HCT116 (cell line): ENCODE results near the gene ZNF784. TPM values are rescaled to one million over a fixed set of nuclear protein-coding genes. Genes with fewer than 3 reads are reported as not detected.

ENCODE experiments used
- ATAC-seq: fragments of 200-7000 bp; cut with Tn5 transposase; 2 replicates; pipeline ENCODE4 v1.9.1; 2020; ENCODE audit warnings: mild to moderate bottlenecking, moderate library complexity
- BruUV-seq: library from RNA; stranded (reverse); fragments of 400-500 nt; replicated peaks from 2 replicates; lab custom pipeline; 2021; lab: Mats Ljungman, UMichigan
- CTCF ChIA-PET: fragments of 300-600 bp; sonication (Branson Sonifier 250); formaldehyde crosslinking; loops from one replicate; lab custom pipeline; 2021; ENCODE audit warnings: antibody characterized with exemption; lab: Charles Lee
- POLR2A ChIA-PET: fragments of 300-600, 350-600 bp; sonication (Branson Sonifier 250); formaldehyde crosslinking; loops from one replicate; lab custom pipeline; 2021; ENCODE audit warnings: antibody characterized with exemption; lab: Charles Lee
- RAD21 ChIA-PET, 2 experiments: fragments of 300-600 bp; sonication (Branson Sonifier 250); formaldehyde crosslinking; loops; one replicate each; lab custom pipeline; 2023; ENCODE audit warnings: low total read pairs in 2 of 2; ENCODE audit not compliant: uncharacterized antibody in 2 of 2, unreplicated experiment in 2 of 2, low non-redundant PET in 1 of 2; lab: Charles Lee
- DNase-seq: peaks from one replicate; pipeline ENCODE4 v3.0.0-alpha.2; 2010; ENCODE audit warnings: low read depth, low spot score
- H2AFZ ChIP-seq: fragments of 200-600 bp; shearing (Covaris generic), sonication (generic); 2 replicates; pipeline ENCODE4 v1.6.1; 2017; ENCODE audit warnings: low read depth, mixed run types, mixed read lengths, antibody characterized with exemption, low read length; ENCODE audit not compliant: poor library complexity, severe bottlenecking
- H3K27ac ChIP-seq: 2 replicates; pipeline ENCODE4 v1.5.1; 2012; ENCODE audit warnings: low read depth, low read length
- H3K27me3 ChIP-seq: fragments of 200-600 bp; sonication (generic); 2 replicates; pipeline ENCODE4 v1.6.1; 2016; ENCODE audit warnings: mixed run types, low read length, mixed read lengths; ENCODE audit not compliant: insufficient read depth
- H3K36me3 ChIP-seq, 2 experiments: fragments of 200-500 bp in 1 of 2; fragments of 200-600 bp in 1 of 2; sonication (Bioruptor generic) in 1 of 2; sonication (generic) in 1 of 2; 2 replicates each; pipeline versions ENCODE4 v1.5.1 to v1.6.1; 2014 to 2016; ENCODE audit warnings: low read length in 2 of 2, inconsistent platforms in 1 of 2, mixed read lengths in 1 of 2, mixed run types in 1 of 2; ENCODE audit not compliant: insufficient read depth in 2 of 2, control insufficient read depth in 1 of 2
- H3K4me1 ChIP-seq, 2 experiments: fragments of 200-600 bp in 1 of 2; sonication (generic) in 1 of 2; 2 replicates each; pipeline versions ENCODE4 v1.5.1 to v1.6.1; 2012 to 2017; ENCODE audit warnings: low read length in 2 of 2, inconsistent platforms in 1 of 2, mild to moderate bottlenecking in 1 of 2, mixed read lengths in 1 of 2, mixed run types in 1 of 2, moderate library complexity in 1 of 2; ENCODE audit not compliant: insufficient read depth in 2 of 2, control insufficient read depth in 1 of 2
- H3K4me2 ChIP-seq: fragments of 200-600 bp; sonication (generic); 2 replicates; pipeline ENCODE4 v1.6.1; 2017; ENCODE audit warnings: mixed run types, low read length, mixed read lengths
- H3K4me3 ChIP-seq, 2 experiments: fragments of 200-600 bp in 1 of 2; sonication (generic) in 1 of 2; replicated peaks in 1 of 2; 2 replicates each; pipeline ENCODE4 v1.5.1; 2011 to 2016; ENCODE audit warnings: low read length in 2 of 2, control low read depth in 1 of 2, low read depth in 1 of 2, mild to moderate bottlenecking in 1 of 2, mixed read lengths in 1 of 2, mixed run types in 1 of 2
- H3K79me2 ChIP-seq: fragments of 200-600 bp; sonication (generic); 2 replicates; pipeline ENCODE4 v1.6.1; 2017; ENCODE audit warnings: mild to moderate bottlenecking, mixed run types, low read length, moderate library complexity, mixed read lengths; ENCODE audit not compliant: insufficient read depth
- H3K9ac ChIP-seq: fragments of 200-600 bp; sonication (generic); 2 replicates; pipeline ENCODE4 v1.6.1; 2016; ENCODE audit warnings: low read length, mixed read lengths
- H3K9me2 ChIP-seq: fragments of 200-600 bp; sonication (generic), shearing (Covaris generic); 2 replicates; pipeline ENCODE4 v1.6.1; 2017; ENCODE audit warnings: mixed run types, mild to moderate bottlenecking, moderate library complexity; ENCODE audit not compliant: insufficient read depth
- H3K9me3 ChIP-seq, 2 experiments: fragments of 200-500 bp in 1 of 2; fragments of 200-600 bp in 1 of 2; sonication (Bioruptor generic) in 1 of 2; sonication (generic) in 1 of 2; 2 replicates each; pipeline ENCODE4 v1.6.1; 2014 to 2017; ENCODE audit warnings: low read length in 2 of 2, mixed read lengths in 2 of 2, inconsistent platforms in 1 of 2, low read depth in 1 of 2, mild to moderate bottlenecking in 1 of 2, mixed run types in 1 of 2, moderate library complexity in 1 of 2; ENCODE audit not compliant: control insufficient read depth in 1 of 2, insufficient read depth in 1 of 2
- H4K20me1 ChIP-seq: fragments of 200-600 bp; sonication (generic), shearing (Covaris generic); 2 replicates; pipeline ENCODE4 v1.6.1; 2017; ENCODE audit warnings: mixed run types, mild to moderate bottlenecking, moderate library complexity; ENCODE audit not compliant: insufficient read depth
- CBX3 ChIP-seq: IDR thresholded peaks from 2 replicates; pipeline ENCODE4 v1.6.1; 2012; ENCODE audit warnings: low read depth
- CEBPB ChIP-seq: IDR thresholded peaks from 2 replicates; pipeline ENCODE4 v1.6.1; 2012; ENCODE audit warnings: low read depth
- EGR1 ChIP-seq: IDR thresholded peaks from 2 replicates; pipeline ENCODE4 v1.6.1; 2012; ENCODE audit warnings: low read depth
- ELF1 ChIP-seq: IDR thresholded peaks from 2 replicates; pipeline ENCODE4 v1.6.1; 2012; ENCODE audit warnings: low read depth, borderline replicate concordance
- EZH2 ChIP-seq: fragments of 200-600 bp; sonication (generic); IDR thresholded peaks from 2 replicates; pipeline ENCODE4 v1.6.1; 2017; ENCODE audit warnings: antibody characterized with exemption, mixed run types
- POLR2A ChIP-seq: IDR thresholded peaks from 2 replicates; pipeline ENCODE4 v1.7.0; 2011; ENCODE audit warnings: borderline replicate concordance; ENCODE audit not compliant: insufficient read depth, insufficient read length; ENCODE audit errors: extremely low read depth
- POLR2AphosphoS5 ChIP-seq: IDR thresholded peaks from 2 replicates; pipeline ENCODE4 v1.6.1; 2011; ENCODE audit warnings: mild to moderate bottlenecking, low read depth, low read length, moderate library complexity
- SIN3A ChIP-seq: IDR thresholded peaks from 2 replicates; pipeline ENCODE4 v1.6.1; 2012; ENCODE audit warnings: low read depth
- SP1 ChIP-seq: IDR thresholded peaks from 2 replicates; pipeline ENCODE4 v1.6.1; 2012; ENCODE audit warnings: low read depth
- SRF ChIP-seq: IDR thresholded peaks from 2 replicates; pipeline ENCODE4 v1.6.1; 2012; ENCODE audit warnings: low read depth
- TCF7L2 ChIP-seq: IDR thresholded peaks from 2 replicates; pipeline ENCODE4 v1.7.0; 2011; ENCODE audit warnings: borderline replicate concordance, inconsistent platforms; ENCODE audit not compliant: insufficient read depth, insufficient read length; ENCODE audit errors: extremely low read depth
- YY1 ChIP-seq: IDR thresholded peaks from 2 replicates; pipeline ENCODE4 v1.6.1; 2011; ENCODE audit warnings: low read length, low read depth, moderate library complexity, mild to moderate bottlenecking; ENCODE audit not compliant: insufficient replicate concordance; ENCODE audit errors: extremely low read depth
- ZFX ChIP-seq: fragments of 450-650 bp; IDR thresholded peaks from 2 replicates; pipeline ENCODE4 v1.6.1; 2017
- ZNF274 ChIP-seq: fragments of 200-500 bp; sonication (Bioruptor generic); IDR thresholded peaks from 2 replicates; pipeline ENCODE4 v1.6.1; 2014; ENCODE audit warnings: mild to moderate bottlenecking, low read depth, low read length, inconsistent platforms
- intact Hi-C: fragments of 100-400 bp; cut with micrococcal nuclease; formaldehyde crosslinking; loops from 2 replicates; pipeline ENCODE4 v1.10.0; 2022
- total RNA-seq: library from RNA; stranded (reverse); gene quantifications from one replicate; pipeline ENCODE4 v1.2.1, GENCODE V29; 2021; ENCODE audit not compliant: unreplicated experiment
- TF ChIP-seq, protein P1 (sequence below), 3 experiments: fragments of 200-600 bp in 1 of 3; sonication (generic) in 1 of 3; IDR thresholded peaks in 2 of 3; conservative IDR thresholded peaks in 1 of 3; 2 replicates each; pipeline ENCODE4 v1.5.1; 2012 to 2017; ENCODE audit warnings: low read depth in 2 of 3, low read length in 2 of 3, antibody characterized with exemption in 1 of 3, borderline replicate concordance in 1 of 3, control low read depth in 1 of 3, mild to moderate bottlenecking in 1 of 3, mixed read lengths in 1 of 3, mixed run types in 1 of 3, moderate library complexity in 1 of 3; ENCODE audit not compliant: insufficient read depth in 1 of 3
- TF ChIP-seq, protein P2 (sequence below): IDR thresholded peaks from 2 replicates; pipeline ENCODE4 v1.6.1; 2012

ZNF784 gene
- total RNA-seq, 1 experiment from 2014 or later: 5.3 TPM

DNA sequence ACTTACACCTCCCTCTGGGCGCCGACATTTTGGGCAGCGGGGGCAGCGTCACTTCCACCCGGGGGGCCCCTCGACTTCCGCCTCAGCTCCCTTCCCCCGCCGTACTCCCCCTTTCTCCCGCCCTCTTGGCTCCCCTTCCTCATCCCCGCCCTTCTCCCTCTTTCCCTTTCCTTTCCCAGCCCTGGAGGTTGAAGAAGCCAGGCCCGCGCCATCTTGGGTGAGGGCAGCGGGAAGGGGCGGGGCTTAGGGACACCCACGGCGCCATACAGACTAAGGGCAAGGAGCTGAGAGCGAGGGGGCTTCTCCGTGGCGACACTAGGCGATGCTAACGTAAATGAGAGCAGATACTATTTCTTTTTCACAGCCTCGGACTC lies 24.9 kb downstream of the ZNF784 start, which contains the start of gene FIZ1:
Gene FIZ1 (minus strand): TSS at position 50 of the 374 bp plus-strand sequence. CDS start 1,652 bp downstream, outside the sequence.
- CTCF ChIA-PET: interaction anchor here (1.0 to 2.5 kb wide), 8 partner anchors 12 to 453 kb away, joined by 4 to 14 read pairs (median 6); no protein-coding TSS in a partner anchor
- intact Hi-C loops: loop anchor here (1.0 kb wide), 1 partner anchor 25 kb away; the partner anchor contains the start of gene ZNF784

DNA sequence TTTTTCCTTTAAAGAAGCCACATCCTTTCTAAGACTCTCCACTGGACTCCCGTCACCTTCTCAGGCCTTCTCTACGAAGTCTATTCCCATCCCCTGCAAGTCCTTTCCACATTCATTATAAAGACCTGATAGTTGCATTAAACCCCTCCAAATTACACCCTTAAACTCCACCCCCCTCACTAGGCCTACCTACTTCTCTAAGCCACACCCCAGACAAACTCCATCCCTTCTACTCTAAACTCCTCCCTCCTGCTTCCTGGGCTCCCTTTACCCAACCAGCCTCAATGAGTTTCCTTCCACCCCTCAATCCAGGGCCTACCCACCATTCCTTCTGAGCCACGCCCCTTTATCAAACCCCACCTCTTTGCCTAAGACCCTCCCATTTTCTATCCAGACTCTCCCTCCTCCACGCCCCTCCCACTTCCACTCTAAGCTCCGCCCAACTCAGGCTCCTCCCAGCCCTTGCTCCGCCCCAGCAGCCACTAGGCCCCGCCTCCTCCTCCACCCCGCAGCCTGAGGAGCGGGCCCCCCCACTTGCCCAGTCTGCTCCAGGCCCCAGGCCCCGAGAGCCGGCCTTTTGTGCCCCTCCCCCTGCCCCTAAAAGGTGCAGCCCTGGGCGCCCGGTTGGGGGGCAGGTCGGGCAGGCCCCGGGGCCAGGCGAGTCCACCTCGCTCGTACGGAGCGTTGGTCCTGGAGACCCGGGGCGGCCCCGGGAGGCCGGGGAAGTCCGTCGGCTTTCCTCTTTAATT lies 25.5 kb downstream of the ZNF784 start:
- ATAC-seq (peak; percentile 79), DNase-seq (peak; percentile 98)
- peaks cover 4% of the 10 kb centered on the region; the same call in 1 of the 2 replicates for H3K79me2 ChIP-seq
- H3K36me3 ChIP-seq: peaks cover 3 to 18% of the 10 kb centered on the region in 2 experiments
- H4K20me1 ChIP-seq: no peaks in the 10 kb centered on the region
- no TSS peak for BruUV-seq
- peak overlapping the region; percentile 96 for H3K4me2 ChIP-seq
- peak overlapping the region; percentile 83 for H3K27ac ChIP-seq
- CTCF ChIA-PET: interaction anchor here (1.0 to 2.5 kb wide), 8 partner anchors 11 to 452 kb away, joined by 4 to 14 read pairs (median 6); no protein-coding TSS in a partner anchor
- POLR2A ChIA-PET: interaction anchor here (0.5 to 1.8 kb wide), 15 partner anchors 8 to 593 kb away, joined by 3 to 9 read pairs (median 3); partner anchors contain the start of genes U2AF2, ZNF581, ZNF628 and ZNF784
- RAD21 ChIA-PET: no interaction called here
- intact Hi-C loops: loop anchor here (1.0 kb wide), 1 partner anchor 25 kb away; the partner anchor contains the start of gene ZNF784
- H3K4me1 ChIP-seq: peaks cover 21 to 33% of the 10 kb centered on the region in 2 experiments; a peak in 3 of 4 replicates
- no peaks in the 10 kb centered on the region for H3K9me2 ChIP-seq
- no peak overlapping the region for H2AFZ ChIP-seq
- H3K27me3 ChIP-seq: no peaks in the 10 kb centered on the region
- H3K9ac ChIP-seq: peak overlapping the region; percentile 80
- H3K4me3 ChIP-seq: peak overlapping the region; percentile 56 to 67
- no peaks in the 10 kb centered on the region for H3K9me3 ChIP-seq
- TF ChIP-seq CBX3: no peak
- no peak for TF ChIP-seq ZNF274
- TF ChIP-seq TCF7L2: no peak
- TF ChIP-seq EZH2: no peak
- TF ChIP-seq POLR2A: no peak
- peak; percentile 7; the same call in 1 of the 2 replicates for TF ChIP-seq SP1
- no peak for TF ChIP-seq SRF
- no peak for TF ChIP-seq SIN3A
- no peak for TF ChIP-seq YY1
- no peak for TF ChIP-seq EGR1
- peak; percentile 74 for TF ChIP-seq ZFX
- TF ChIP-seq, protein P1, sequence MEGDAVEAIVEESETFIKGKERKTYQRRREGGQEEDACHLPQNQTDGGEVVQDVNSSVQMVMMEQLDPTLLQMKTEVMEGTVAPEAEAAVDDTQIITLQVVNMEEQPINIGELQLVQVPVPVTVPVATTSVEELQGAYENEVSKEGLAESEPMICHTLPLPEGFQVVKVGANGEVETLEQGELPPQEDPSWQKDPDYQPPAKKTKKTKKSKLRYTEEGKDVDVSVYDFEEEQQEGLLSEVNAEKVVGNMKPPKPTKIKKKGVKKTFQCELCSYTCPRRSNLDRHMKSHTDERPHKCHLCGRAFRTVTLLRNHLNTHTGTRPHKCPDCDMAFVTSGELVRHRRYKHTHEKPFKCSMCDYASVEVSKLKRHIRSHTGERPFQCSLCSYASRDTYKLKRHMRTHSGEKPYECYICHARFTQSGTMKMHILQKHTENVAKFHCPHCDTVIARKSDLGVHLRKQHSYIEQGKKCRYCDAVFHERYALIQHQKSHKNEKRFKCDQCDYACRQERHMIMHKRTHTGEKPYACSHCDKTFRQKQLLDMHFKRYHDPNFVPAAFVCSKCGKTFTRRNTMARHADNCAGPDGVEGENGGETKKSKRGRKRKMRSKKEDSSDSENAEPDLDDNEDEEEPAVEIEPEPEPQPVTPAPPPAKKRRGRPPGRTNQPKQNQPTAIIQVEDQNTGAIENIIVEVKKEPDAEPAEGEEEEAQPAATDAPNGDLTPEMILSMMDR (IDR thresholded peaks at IDR 0.05 in 2 of 3, conservative IDR thresholded peaks at IDR 0.05 in 1 of 3; ENCODE audit: borderline replicate concordance in 1 of 3, insufficient read depth in 1 of 3, low read depth in 2 of 3, low read length in 2 of 3): no peak
- TF ChIP-seq, protein P2, sequence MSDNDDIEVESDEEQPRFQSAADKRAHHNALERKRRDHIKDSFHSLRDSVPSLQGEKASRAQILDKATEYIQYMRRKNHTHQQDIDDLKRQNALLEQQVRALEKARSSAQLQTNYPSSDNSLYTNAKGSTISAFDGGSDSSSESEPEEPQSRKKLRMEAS: no peak
- peak; percentile 44 for TF ChIP-seq POLR2AphosphoS5

More for the DNA sequence above, 24.9 kb downstream of the ZNF784 start, which contains the start of gene FIZ1:
- Histone ChIP-seq H2AFZ (peak within 1 kb of the TSS; percentile 57), H3K4me1 (peaks cover 24 to 39% of the 10 kb centered on the region in 2 experiments), H4K20me1 (no peaks in the 10 kb centered on the region), H3K36me3 (peaks cover 3 to 18% of the 10 kb centered on the region in 2 experiments), H3K9ac (peak within 1 kb of the TSS; percentile 80), H3K27me3 (no peaks in the 10 kb centered on the region), H3K9me3 (no peaks in the 10 kb centered on the region), H3K9me2 (no peaks in the 10 kb centered on the region), H3K79me2 (peaks cover 4% of the 10 kb centered on the region; the same call in 1 of the 2 replicates), H3K4me2 (peak within 1 kb of the TSS; percentile 96), H3K4me3 (peak within 1 kb of the TSS; percentile 56 to 67), H3K27ac (peak within 1 kb of the TSS; percentile 83)
- POLR2A ChIA-PET: interaction anchor here (0.6 to 1.8 kb wide), 13 partner anchors 9 to 123 kb away, joined by 3 to 9 read pairs (median 4); partner anchors contain the start of genes U2AF2, ZNF581, ZNF628 and ZNF784
- RAD21 ChIA-PET: interaction anchor here (0.6 kb wide), 2 partner anchors 20 to 84 kb away, joined by 3 read pairs; no protein-coding TSS in a partner anchor
- ATAC-seq (peak; percentile 78), DNase-seq (peak; percentile 97)
- no TSS peak for BruUV-seq
- TF ChIP-seq EGR1 (peak; percentile 89; the same call in 1 of the 2 replicates), ELF1 (no peak; the same call in 1 of the 2 replicates), SP1 (peak; percentile 80), SIN3A (no peak; the same call in 1 of the 2 replicates), CEBPB (no peak), YY1 (peak; percentile 98), EZH2 (no peak)
